D721Med (cell line): ENCODE data around the gene PPA1.
"Not testable (repeated sequence)": the region's sequence is repeated elsewhere in the genome, so short reads cannot be mapped to it uniquely, and the experiment has no call there.

ENCODE experiments used
- DNase-seq: peaks from one replicate; pipeline ENCODE4 v3.0.0; 2011; ENCODE audit warnings: low spot score; ENCODE audit not compliant: insufficient read length
- FAIRE-seq: peaks from 2 replicates; lab custom pipeline; 2011; peaks lifted over from hg19 to GRCh38; lab: Jason Lieb, UNC
- CTCF ChIP-seq: IDR thresholded peaks from 2 replicates; pipeline ENCODE4 v1.5.1; 2012; ENCODE audit warnings: mild to moderate bottlenecking, control low read depth; ENCODE audit not compliant: insufficient read depth; ENCODE audit errors: missing control alignments

PPA1 gene

GRCh38 chr10:70166394-70166793 is 66.8 kb downstream of the PPA1 start:
- no peak for TF ChIP-seq CTCF
- DNase-seq (no peak), FAIRE-seq (no peak)

- no peak for FAIRE-seq
- TF ChIP-seq CTCF = no peak
- no peak for DNase-seq
These were observed 69.1 kb downstream of the PPA1 start for GRCh38 chr10:70164163-70164562.

GRCh38 chr10:70163448-70163847 is 69.8 kb downstream of the PPA1 start:
- TF ChIP-seq CTCF = no peak
- no peak for FAIRE-seq

GRCh38 chr10:70162892-70163201 is 70.4 kb downstream of the PPA1 start:
- no peak for DNase-seq
- no peak for FAIRE-seq
- no peak for TF ChIP-seq CTCF

More at GRCh38 chr10:70163448-70163847, 69.8 kb downstream of the PPA1 start:
- DNase-seq = no peak

GRCh38 chr10:70162151-70162891 is 70.9 kb downstream of the PPA1 start:
- DNase-seq = no peak
- no peak for TF ChIP-seq CTCF
- FAIRE-seq = no peak

GRCh38 chr10:70160798-70161197 is 72.4 kb downstream of the PPA1 start:
- no peak for TF ChIP-seq CTCF
- no peak for FAIRE-seq
- DNase-seq = no peak

- DNase-seq, FAIRE-seq: not testable (repeated sequence)
These were observed 73.9 kb downstream of the PPA1 start for GRCh38 chr10:70159366-70159765.
